GM12878 (cell line): Measurements from ENCODE around the gene FAM229A. TPM values are rescaled to one million over a fixed set of nuclear protein-coding genes. Genes with fewer than 3 reads are reported as not detected.

ENCODE experiments used
- CREM ChIP-seq: IDR thresholded peaks from 2 replicates; pipeline ENCODE4 v1.6.1; 2014; ENCODE audit warnings: antibody characterized with exemption, low read depth
- EGR1 ChIP-seq, 2 experiments: IDR thresholded peaks; 1 replicate in 1 of 2; 2 replicates in 1 of 2; pipeline ENCODE4 v1.6.1; 2011 to 2012; ENCODE audit warnings: low read depth in 2 of 2, low read length in 2 of 2, borderline replicate concordance in 1 of 2, mild to moderate bottlenecking in 1 of 2, moderate library complexity in 1 of 2
- HDGF ChIP-seq: fragments of 450-650 bp; IDR thresholded peaks from 2 replicates; pipeline ENCODE4 v1.6.1; 2016; ENCODE audit warnings: antibody characterized with exemption
- IRF4 ChIP-seq: IDR thresholded peaks from 2 replicates; pipeline ENCODE4 v1.6.1; 2011; ENCODE audit warnings: low read depth, low read length
- IRF5 ChIP-seq: fragments of 450-650 bp; IDR thresholded peaks from 2 replicates; pipeline ENCODE4 v1.6.1; 2017; ENCODE audit warnings: borderline replicate concordance
- MEF2A ChIP-seq: IDR thresholded peaks from 2 replicates; pipeline ENCODE4 v1.6.1; 2011; ENCODE audit warnings: low read depth, mild to moderate bottlenecking, low read length, moderate library complexity; ENCODE audit not compliant: insufficient read depth
- MEF2B ChIP-seq: fragments of 450-650 bp; IDR thresholded peaks from 2 replicates; pipeline ENCODE4 v1.6.1; 2018; ENCODE audit warnings: mild to moderate bottlenecking, moderate library complexity; ENCODE audit not compliant: partially characterized antibody, poor library complexity, severe bottlenecking
- MLLT1 ChIP-seq: fragments of 450-650 bp; IDR thresholded peaks from 2 replicates; pipeline ENCODE4 v1.6.1; 2016; ENCODE audit warnings: mild to moderate bottlenecking
- RFX5 ChIP-seq: IDR thresholded peaks from 2 replicates; pipeline ENCODE4 v1.6.1; 2011; ENCODE audit warnings: low read depth, low read length, improper control_type of control experiment
- RUNX3 ChIP-seq: IDR thresholded peaks from 2 replicates; pipeline ENCODE4 v1.6.1; 2012; ENCODE audit warnings: low read length, inconsistent platforms
- SREBF2 ChIP-seq: IDR thresholded peaks from 2 replicates; pipeline ENCODE4 v1.6.1; 2012; ENCODE audit warnings: mild to moderate bottlenecking, low read length
- SUPT20H ChIP-seq: IDR thresholded peaks from 2 replicates; pipeline ENCODE4 v1.6.1; 2011; ENCODE audit warnings: low read depth, mild to moderate bottlenecking, low read length, moderate library complexity, borderline replicate concordance; ENCODE audit not compliant: control insufficient read depth
- TCF3 ChIP-seq: IDR thresholded peaks from 2 replicates; pipeline ENCODE4 v1.6.1; 2012; ENCODE audit warnings: low read depth, mild to moderate bottlenecking, low read length, borderline replicate concordance; ENCODE audit not compliant: insufficient read depth
- TCF7 ChIP-seq: IDR thresholded peaks from 2 replicates; pipeline ENCODE4 v1.6.1; 2014; ENCODE audit warnings: antibody characterized with exemption, borderline replicate concordance
- USF2 ChIP-seq: IDR thresholded peaks from 2 replicates; pipeline ENCODE4 v1.6.1; 2011; ENCODE audit warnings: low read depth, low read length, improper control_type of control experiment, borderline replicate concordance
- ZBTB33 ChIP-seq: fragments of 450-650 bp; IDR thresholded peaks from 2 replicates; pipeline ENCODE4 v1.6.1; 2017; ENCODE audit warnings: mild to moderate bottlenecking
- ZNF274 ChIP-seq: IDR thresholded peaks from one replicate; pipeline ENCODE4 v1.8.0; 2011; ENCODE audit not compliant: insufficient read length, insufficient read depth
- ZZZ3 ChIP-seq: IDR thresholded peaks from 2 replicates; pipeline ENCODE4 v1.6.1; 2011; ENCODE audit warnings: low read depth; ENCODE audit not compliant: control insufficient read depth, insufficient read length
- polyA plus RNA-seq, 11 experiments: library from polyadenylated mRNA; depleted of rRNA in 4 of 11; unstranded in 6 of 11; stranded (reverse) in 5 of 11; fragments of >200 nt; fragmentation: Nextera tagmentation in 4 of 11; fragmentation: Illumina TruSeq in 1 of 11; extraction: Ambion mirVana in 4 of 11; extraction: Trizol in 1 of 11; gene quantifications; 1 replicate in 1 of 11; 2 replicates in 10 of 11; pipeline versions ENCODE4 v1.2.1 to v1.2.3, GENCODE V29; 2011 to 2016; ENCODE audit warnings: inconsistent platforms in 2 of 11, missing spikeins in 2 of 11, low read depth in 1 of 11
- total RNA-seq, 4 experiments: library from RNA; depleted of rRNA in 3 of 4; stranded (reverse); fragments of >200 nt in 3 of 4; fragmentation: Illumina TruSeq in 1 of 4; extraction: Trizol in 1 of 4; gene quantifications; 2 replicates each; pipeline versions ENCODE4 v1.2.1 to v1.2.3, GENCODE V29; 2013 to 2021

FAM229A gene
- total and polyA plus RNA-seq, 10 of the 15 experiments (the other 5 are each of a cell fraction or from before 2014, with no cell fraction given), result 0.02 to 5.3 (median 1.4) TPM; not detected in 1

- TF ChIP-seq RFX5, result no peak
- peak; percentile 71; the same call in 1 of the 2 replicates for TF ChIP-seq ZBTB33
- TF ChIP-seq ZNF274, result no peak
- TF ChIP-seq IRF5, result no peak
- no peak for TF ChIP-seq SREBF2
- no peak for TF ChIP-seq IRF4
- TF ChIP-seq MLLT1, result 0 out of 2 replicates have a peak, but pooled peaks have one; percentile 42
- peak in 1 of 2 experiments; percentile 50; a peak in 2 of 3 replicates for TF ChIP-seq EGR1 (IDR thresholded peaks at IDR 0.05; ENCODE audit: borderline replicate concordance in 1 of 2, low read depth in 2 of 2, low read length in 2 of 2)
- no peak for TF ChIP-seq MEF2B
- TF ChIP-seq RUNX3, result 0 out of 2 replicates have a peak, but pooled peaks have one; percentile 7
- no peak for TF ChIP-seq USF2
- TF ChIP-seq ZZZ3, result no peak
- no peak for TF ChIP-seq TCF7
- TF ChIP-seq HDGF, result peak; percentile 81
- no peak for TF ChIP-seq SUPT20H
- no peak for TF ChIP-seq TCF3
- TF ChIP-seq CREM, result no peak
- TF ChIP-seq MEF2A, result no peak
Measured at GRCh38 chr1:32350785-32351398, 11.4 kb downstream of the FAM229A start (continued).
